Renal cortical epithelial cell (primary cell): Measurements from ENCODE around the gene ZNF618. TPM values are rescaled to one million over a fixed set of nuclear protein-coding genes. Genes with fewer than 3 reads are reported as not detected.
A peak's percentile ranks its signal among the peaks of the same experiment; 100 is the strongest.

Experiments
- DNase-seq: peaks from one replicate; pipeline ENCODE4 v3.0.0-alpha.2; 2011; ENCODE audit warnings: low read depth
- total RNA-seq: library from RNA; depleted of rRNA; stranded (reverse); fragments of >200 nt; gene quantifications from 2 replicates; pipeline ENCODE4 v1.2.3, GENCODE V29; 2014

The ZNF618 gene
- total RNA-seq, 1 donor from 2014 or later: 30.6 TPM

GRCh38 chr9:113957351-113957750 lies 81.2 kb downstream of the ZNF618 start:
- DNase-seq: no peak

GRCh38 chr9:113957821-113958341 lies 81.8 kb downstream of the ZNF618 start:
- DNase-seq: peak; percentile 97

- DNase-seq: no peak
Observed at GRCh38 chr9:113958556-113958955, 82.4 kb downstream of the ZNF618 start.

- DNase-seq: no peak
Observed at GRCh38 chr9:113960768-113961167, 84.7 kb downstream of the ZNF618 start.

GRCh38 chr9:113962396-113962795 lies 86.3 kb downstream of the ZNF618 start:
- no peak for DNase-seq

GRCh38 chr9:113963017-113963620 lies 87.0 kb downstream of the ZNF618 start:
- DNase-seq: peak; percentile 39

- no peak for DNase-seq
Observed at GRCh38 chr9:113963696-113964494, 87.8 kb downstream of the ZNF618 start.

- no peak for DNase-seq
Observed at GRCh38 chr9:113964495-113965170, 88.5 kb downstream of the ZNF618 start.

- DNase-seq: no peak
Observed at GRCh38 chr9:113966394-113966793, 90.3 kb downstream of the ZNF618 start.

- DNase-seq: no peak
Observed at GRCh38 chr9:113967380-113967779, 91.3 kb downstream of the ZNF618 start.

GRCh38 chr9:113969343-113969742 lies 93.2 kb downstream of the ZNF618 start:
- DNase-seq: no peak

GRCh38 chr9:113973226-113973625 lies 97.1 kb downstream of the ZNF618 start:
- no peak for DNase-seq

- peak; percentile 50 for DNase-seq
Observed at GRCh38 chr9:113973963-113974413, 97.9 kb downstream of the ZNF618 start.

- DNase-seq: no peak
Observed at GRCh38 chr9:113976915-113977314, 100.8 kb downstream of the ZNF618 start.

GRCh38 chr9:113978725-113979342 lies 102.7 kb downstream of the ZNF618 start:
- no peak for DNase-seq

GRCh38 chr9:113979343-113980127 lies 103.4 kb downstream of the ZNF618 start:
- peak; percentile 48 for DNase-seq

- DNase-seq: no peak
Observed at GRCh38 chr9:113984639-113985380, 108.7 kb downstream of the ZNF618 start.

- peak; percentile 66 for DNase-seq
Observed at GRCh38 chr9:113985968-113986585, 110.0 kb downstream of the ZNF618 start.

- DNase-seq: no peak
Observed at GRCh38 chr9:113986931-113987330, 110.8 kb downstream of the ZNF618 start.

GRCh38 chr9:113987526-113987925 lies 111.4 kb downstream of the ZNF618 start:
- DNase-seq: no peak
